AG09319 (cell line): ENCODE results near the gene MALSU1.
A peak's percentile ranks its signal among the peaks of the same experiment; 100 is the strongest.

Source experiments
- DNase-seq: peaks from one replicate; pipeline ENCODE4 v3.0.0-alpha.2; 2010; ENCODE audit warnings: low read depth; ENCODE audit errors: extremely low read depth
- CTCF ChIP-seq: IDR thresholded peaks from 2 replicates; pipeline ENCODE4 v1.5.1; 2011; ENCODE audit warnings: low read depth, mild to moderate bottlenecking, inconsistent platforms, low read length, moderate library complexity

Gene MALSU1

DNA sequence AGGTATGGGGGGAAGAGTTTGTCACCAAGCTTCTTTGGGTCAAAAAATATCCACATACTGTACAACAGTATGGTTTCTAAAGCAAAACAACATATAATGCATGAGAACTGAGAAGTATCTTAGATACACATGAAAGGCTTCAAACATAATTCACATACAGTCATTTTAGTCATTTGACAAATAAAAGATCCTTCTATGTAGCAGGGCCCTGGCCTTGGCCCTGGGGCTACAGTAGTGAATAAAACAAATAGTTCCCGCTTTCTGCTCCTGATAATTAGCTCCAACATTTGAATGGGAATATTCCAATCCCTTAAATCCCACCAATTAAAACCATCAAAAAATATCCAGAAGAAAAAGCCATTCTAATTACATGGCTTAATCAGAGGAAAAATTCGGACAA, 51.3 kb downstream of the MALSU1 start:
- DNase-seq = no peak
- TF ChIP-seq CTCF = no peak

- DNase-seq = no peak
Measured at GRCh38 chr7:23353172-23353571, 54.0 kb downstream of the MALSU1 start.

GRCh38 chr7:23356168-23356567, 57.0 kb downstream of the MALSU1 start:
- no peak for DNase-seq
- no peak for TF ChIP-seq CTCF

More at GRCh38 chr7:23353172-23353571, 54.0 kb downstream of the MALSU1 start:
- no peak for TF ChIP-seq CTCF

DNA sequence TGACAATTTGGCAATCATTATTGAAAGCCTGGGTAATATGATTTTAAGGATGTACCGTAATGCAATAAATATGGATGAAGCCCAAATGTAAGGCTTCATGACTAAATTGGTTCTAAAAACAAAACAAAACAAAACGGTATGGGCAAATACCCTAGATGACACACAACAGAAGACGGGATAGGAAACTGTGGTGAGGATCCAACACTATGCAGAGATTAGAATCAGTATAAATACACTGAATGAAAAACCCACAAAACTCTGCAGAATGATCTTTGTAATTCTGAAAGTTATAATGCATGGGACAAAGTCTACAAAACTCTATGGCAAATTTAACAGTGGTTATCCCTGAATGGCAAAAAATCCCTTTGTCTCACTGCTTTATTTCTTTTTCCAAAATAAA, 57.6 kb downstream of the MALSU1 start:
- DNase-seq = no peak
- TF ChIP-seq CTCF = no peak

DNA sequence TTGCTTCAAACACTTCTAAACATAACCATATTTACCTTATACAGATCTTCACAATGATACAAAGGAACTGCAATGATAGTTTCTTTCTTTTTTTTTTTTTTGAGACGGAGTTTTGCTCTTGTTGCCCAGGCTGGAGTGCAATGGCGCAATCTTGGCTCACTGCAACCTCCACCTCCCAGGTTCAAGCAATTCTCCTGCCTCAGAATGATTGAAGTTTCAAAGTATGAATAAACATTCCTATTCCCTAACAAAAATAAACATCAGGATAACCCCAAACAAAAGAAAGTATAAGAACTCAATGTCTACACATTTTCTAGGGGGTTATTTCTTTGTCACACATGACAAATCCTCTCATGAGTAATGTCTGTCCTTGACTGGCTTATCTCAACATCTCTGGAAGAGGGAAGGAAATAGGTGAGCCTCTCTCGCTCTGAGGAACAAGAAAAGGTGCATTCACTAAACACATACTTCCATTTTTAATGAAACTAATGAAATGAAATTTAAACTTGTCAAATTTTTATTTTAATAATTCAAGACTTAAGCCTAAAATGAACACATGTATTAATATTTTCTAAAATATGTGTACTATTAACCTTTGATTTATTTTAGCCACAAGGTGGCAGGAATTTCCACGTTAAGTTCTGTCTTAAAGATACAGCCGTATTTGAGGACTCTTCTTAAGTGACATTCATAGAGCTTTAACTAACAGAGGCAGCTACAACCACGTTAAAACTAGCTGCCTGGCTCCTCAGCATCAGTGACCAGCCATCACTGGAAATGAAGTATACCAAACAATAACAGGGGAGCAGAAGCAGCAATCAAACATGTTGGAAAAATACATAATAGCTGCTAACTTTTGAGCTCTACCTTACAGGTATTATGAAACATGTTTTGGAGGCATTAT, 58.3 kb downstream of the MALSU1 start:
- peak; percentile 16 for TF ChIP-seq CTCF
- no peak for DNase-seq

DNA sequence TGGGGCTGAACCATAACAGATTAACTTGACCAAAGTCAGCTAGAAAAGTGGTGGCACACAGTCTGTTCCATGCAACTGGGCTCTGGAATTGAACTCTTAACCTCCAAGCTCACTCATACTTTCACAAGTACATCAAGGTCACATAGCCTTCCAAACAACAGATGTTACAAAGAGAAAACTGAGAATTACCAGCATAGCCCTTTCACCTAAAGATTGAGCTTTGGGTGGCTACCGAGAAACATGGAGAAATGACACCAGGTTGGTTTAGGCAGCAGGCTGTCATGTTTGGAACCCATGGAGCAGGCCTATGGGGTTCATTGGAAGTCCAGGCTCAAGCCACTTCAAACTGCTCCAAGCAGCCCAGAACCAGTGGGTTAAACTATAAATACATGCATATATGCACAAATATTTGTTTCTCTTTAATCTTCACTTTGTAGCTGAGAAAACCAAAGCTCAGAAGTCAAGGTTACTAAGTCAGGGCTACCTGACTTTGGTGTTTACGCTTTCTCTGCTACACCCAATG, 59.1 kb downstream of the MALSU1 start:
- no peak for DNase-seq
- TF ChIP-seq CTCF = no peak
